H1 (cell line): Measurements from ENCODE around the gene C16orf90. TPM values are rescaled to one million over a fixed set of nuclear protein-coding genes. Genes with fewer than 3 reads are reported as not detected.

Source experiments
- ATF3 ChIP-seq: IDR thresholded peaks from 2 replicates; pipeline ENCODE4 v1.6.1; 2011; ENCODE audit warnings: low read depth, mild to moderate bottlenecking, low read length; ENCODE audit not compliant: insufficient read depth
- CEBPB ChIP-seq: IDR thresholded peaks from 2 replicates; pipeline ENCODE4 v1.6.1; 2012; ENCODE audit warnings: low read depth, low read length
- CHD7 ChIP-seq: fragments of 300-600 bp; sonication (generic); IDR thresholded peaks from 2 replicates; pipeline ENCODE4 v1.7.1; 2012; ENCODE audit warnings: low read length, moderate library complexity, mild to moderate bottlenecking, inconsistent platforms; ENCODE audit not compliant: insufficient replicate concordance
- CTBP2 ChIP-seq: IDR thresholded peaks from 2 replicates; pipeline ENCODE4 v1.7.0; 2011; ENCODE audit warnings: borderline replicate concordance, mild to moderate bottlenecking, moderate library complexity, mixed read lengths, low read length; ENCODE audit not compliant: insufficient read depth, insufficient read length
- E2F6 ChIP-seq: IDR thresholded peaks from 2 replicates; pipeline ENCODE4 v1.6.1; 2012; ENCODE audit warnings: inconsistent platforms
- JUN ChIP-seq: IDR thresholded peaks from 2 replicates; pipeline ENCODE4 v1.6.1; 2011; ENCODE audit warnings: low read depth, mild to moderate bottlenecking, improper control_type of control experiment, low read length
- RNF2 ChIP-seq: fragments of 200-900, 300-1000 bp; sonication (generic); IDR thresholded peaks from 2 replicates; pipeline ENCODE4 v1.7.1; 2016; ENCODE audit warnings: borderline replicate concordance, low read depth, mild to moderate bottlenecking, antibody characterized with exemption, low read length; ENCODE audit not compliant: poor library complexity, severe bottlenecking; ENCODE audit errors: missing control alignments
- SAP30 ChIP-seq: fragments of 300-600 bp; sonication (generic); IDR thresholded peaks from 2 replicates; pipeline ENCODE4 v1.7.1; 2012; ENCODE audit warnings: low read length, moderate library complexity, mild to moderate bottlenecking, inconsistent platforms; ENCODE audit not compliant: insufficient read depth, insufficient replicate concordance
- polyA plus RNA-seq, 7 experiments: library from polyadenylated mRNA; depleted of rRNA in 3 of 7; stranded (reverse) in 5 of 7; unstranded in 2 of 7; fragments of >200 nt in 5 of 7; fragments of 200-250 nt in 2 of 7; gene quantifications; 1 replicate in 5 of 7; 2 replicates in 1 of 7; 4 replicates in 1 of 7; pipeline versions ENCODE4 v1.2.1 to v1.2.3, GENCODE V29; 2011 to 2013; ENCODE audit warnings: missing spikeins in 2 of 7, mixed read lengths in 2 of 7
- total RNA-seq: library from RNA; stranded (reverse); fragmentation: NEBNext Ultra II Directional; extraction: Animal tissue kit (Norgen Biotek cat#: 25700); gene quantifications from 2 replicates; pipeline ENCODE4 v1.2.1, GENCODE V29; 2021

The C16orf90 gene
- total and polyA plus RNA-seq, 2 of the 8 experiments (the other 6 are each of a cell fraction or from before 2014, with no cell fraction given) = not detected

- TF ChIP-seq CHD7 (no peak), JUN (no peak), SAP30 (no peak), CEBPB (no peak), RNF2 (no peak), E2F6 (no peak), ATF3 (no peak), CTBP2 (no peak)
- TF ChIP-seq, all 59 proteins: peak for 0
Measured at GRCh38 chr16:3510416-3510815, 15.1 kb upstream of the C16orf90 start (continued).
